D341Med (cell line): ENCODE results near the gene ENDOD1.

ENCODE experiments used
- DNase-seq: peaks from one replicate; pipeline ENCODE4 v3.0.0; 2012; ENCODE audit warnings: low spot score

The ENDOD1 gene

DNA sequence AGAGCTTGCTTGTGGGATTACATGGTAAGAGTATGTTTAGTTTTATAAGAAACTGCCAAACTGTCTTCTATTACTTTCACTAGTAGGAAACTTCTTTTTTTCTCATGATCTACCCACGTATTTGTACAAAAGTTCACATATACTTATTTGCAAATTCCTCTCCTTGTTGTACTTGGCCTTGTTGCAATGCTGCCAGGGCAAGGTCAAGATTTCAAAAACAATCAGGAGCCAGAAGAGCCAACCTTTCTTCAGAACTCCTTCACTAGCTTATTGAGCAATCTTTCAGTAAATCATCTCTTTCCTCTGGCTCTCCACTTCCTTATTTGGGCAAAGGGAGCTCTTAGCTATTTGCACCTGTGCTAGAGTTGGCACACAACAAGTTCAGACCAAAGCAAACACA is 13.2 kb upstream of the ENDOD1 start:
- DNase-seq: no peak

DNA sequence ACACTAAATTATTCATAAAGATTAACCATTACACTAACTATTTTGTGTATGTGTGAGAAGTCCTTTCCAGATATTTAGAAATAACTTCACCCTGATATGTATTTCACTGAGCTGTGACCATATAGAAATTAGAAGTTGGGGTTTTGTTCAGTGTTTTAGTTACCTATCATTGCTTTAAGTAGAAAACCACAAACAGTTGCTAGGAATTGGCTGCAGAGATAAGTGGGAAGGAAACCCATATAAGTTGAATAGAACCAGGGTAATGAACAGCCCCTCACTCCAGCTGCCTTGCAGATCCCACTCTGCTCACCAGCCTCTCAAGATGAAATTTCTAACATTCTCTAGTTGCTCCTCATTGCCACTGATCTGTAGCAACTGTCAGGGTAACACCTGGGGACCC is 12.7 kb upstream of the ENDOD1 start:
- DNase-seq: no peak

DNA sequence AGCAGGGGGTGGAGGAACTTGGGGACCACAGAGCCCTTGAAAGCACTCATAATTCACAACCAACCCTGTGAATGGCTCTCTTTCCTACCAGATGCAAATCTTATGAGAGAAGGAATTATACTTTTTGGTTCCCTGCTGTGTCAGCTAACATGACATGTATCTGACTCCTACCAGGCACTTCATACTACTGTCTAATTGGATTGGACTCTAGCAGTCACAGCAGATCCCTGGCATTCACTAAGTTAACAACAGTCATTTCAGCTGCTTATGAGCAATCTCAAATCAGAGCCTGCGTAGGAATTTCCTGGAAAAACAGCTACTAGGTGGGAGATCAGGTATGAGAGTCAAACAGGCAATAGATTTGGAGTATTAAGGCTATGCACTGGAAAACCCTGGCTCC is 11.1 kb upstream of the ENDOD1 start:
- DNase-seq: no peak

DNA sequence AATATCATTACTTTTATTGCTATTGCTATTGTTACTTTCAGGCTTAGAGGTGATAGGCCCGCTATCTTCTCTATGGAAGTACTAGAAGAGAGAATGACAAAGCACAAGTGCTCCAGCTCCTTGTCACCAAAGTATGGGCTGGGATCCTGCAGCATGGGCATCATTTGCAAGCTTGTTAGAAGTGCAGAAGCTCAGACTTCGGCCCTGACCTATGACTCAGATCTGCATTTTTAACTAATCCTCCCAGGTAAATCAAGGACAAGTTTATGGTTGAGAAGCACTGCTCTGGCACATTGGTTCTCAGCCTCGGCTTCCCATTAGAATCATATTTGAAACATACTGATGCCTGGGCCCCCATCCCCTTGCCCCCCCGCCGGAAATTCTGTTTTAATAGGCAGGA is 8.6 kb upstream of the ENDOD1 start:
- no peak for DNase-seq

DNA sequence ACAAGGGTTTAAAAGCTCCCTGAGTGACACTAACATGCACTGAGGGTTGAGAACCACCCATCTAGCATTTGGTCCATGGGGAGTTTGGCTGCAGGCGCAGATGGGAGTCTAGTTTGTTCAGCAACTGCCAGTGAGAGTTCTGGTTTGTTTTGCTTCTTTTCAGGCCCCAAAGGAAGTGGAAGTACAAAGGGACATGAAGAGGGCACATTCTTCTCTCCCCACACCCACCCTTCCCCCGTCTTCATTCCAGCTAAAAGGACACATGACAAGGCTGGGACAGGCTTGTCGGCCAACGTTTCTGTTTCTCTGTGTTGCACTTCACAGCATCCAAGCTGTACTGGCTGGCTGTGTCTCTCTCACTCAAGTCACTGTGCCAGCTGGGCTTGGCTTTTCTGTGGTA is 8.2 kb upstream of the ENDOD1 start:
- DNase-seq: no peak

DNA sequence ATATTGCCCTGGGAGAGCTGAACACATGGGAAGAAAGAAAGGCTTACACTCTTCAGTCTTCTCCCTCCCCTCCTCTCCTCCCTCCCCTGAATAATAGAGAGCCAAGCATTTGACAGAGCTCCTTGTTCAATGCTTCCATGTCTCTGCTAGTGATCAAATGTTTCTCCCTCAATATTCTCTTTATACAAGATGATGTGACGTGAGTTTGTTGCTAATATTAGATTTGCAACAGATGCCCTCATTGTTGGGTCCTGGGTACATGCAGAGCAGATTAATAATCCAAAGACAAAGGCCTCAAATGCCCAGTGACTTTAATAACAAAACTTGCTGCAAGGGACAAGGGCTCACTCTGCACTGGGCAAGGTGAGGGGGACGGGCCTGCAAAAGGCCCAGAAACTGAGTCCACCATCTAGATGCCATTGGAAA is 7.1 kb upstream of the ENDOD1 start:
- DNase-seq: no peak

DNA sequence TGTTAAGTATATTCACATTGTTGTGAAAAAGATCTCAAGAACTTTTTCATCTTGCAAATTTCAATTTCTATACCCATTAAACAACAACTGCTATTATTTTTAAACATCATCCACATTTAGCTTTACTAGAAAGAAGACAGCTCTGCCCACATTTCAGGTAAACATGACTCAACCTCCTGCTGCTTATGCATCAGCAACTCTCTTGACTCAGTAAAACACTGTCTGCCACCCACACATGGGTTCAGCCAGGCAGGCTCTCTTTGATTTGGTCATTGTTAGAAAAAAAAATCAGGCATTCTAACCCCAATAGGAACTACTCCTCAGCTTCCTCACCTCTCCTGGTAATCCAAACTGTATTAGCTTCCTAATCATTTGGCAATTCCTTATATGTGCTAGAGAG is 5.1 kb upstream of the ENDOD1 start:
- DNase-seq: no peak

DNA sequence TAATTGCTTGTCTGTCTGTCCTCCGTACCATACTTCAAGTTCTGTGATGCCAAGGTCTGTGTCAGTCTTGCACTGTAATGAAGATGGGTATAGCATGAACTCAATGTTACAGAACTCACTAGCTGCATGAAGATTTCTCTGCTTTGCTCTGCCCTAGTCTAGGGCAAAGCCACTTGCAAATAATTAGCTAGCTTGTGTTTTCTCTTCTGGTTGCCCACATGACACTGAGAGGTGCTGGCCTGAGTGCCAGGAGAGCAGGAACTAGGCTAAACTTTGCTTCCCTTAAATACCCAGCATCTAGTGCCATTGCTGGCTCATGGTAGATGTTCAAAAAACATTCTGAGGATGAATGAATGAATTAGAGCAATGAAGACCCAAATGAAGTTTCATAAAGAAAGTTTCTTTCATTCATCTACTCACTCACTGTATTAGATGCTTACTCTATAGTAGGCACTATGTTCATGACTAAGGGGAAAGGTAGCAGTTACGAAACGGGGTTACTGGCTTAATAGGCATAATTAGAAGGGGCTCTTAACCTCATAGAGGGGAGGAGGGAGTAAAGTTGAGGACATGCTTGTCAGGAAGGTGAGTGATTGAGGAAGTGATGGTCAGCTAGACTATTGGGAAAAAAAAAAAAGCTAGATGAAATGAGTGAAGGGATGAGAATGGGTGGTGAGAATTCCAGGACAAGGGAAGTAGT is 4.4 kb upstream of the ENDOD1 start:
- no peak for DNase-seq

DNA sequence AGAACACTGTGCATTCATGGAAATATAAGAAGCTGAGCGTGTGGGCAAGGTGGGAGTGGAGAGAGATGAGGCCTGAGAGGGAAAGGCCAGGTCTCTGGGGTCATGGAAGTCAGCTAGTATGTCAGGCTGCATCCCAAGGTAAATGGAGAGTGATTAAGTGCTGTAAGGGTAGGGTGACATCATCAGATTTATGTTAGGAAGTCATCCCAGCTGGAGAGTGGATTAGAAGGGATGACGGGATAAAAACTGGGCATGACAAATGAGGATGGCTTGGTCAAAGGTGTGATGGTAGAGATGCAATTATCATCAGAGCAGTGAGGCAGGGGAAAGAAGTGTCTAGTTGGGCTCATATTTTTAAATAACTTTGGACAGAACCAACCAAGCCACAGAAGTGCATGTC is 3.5 kb upstream of the ENDOD1 start:
- DNase-seq: no peak

DNA sequence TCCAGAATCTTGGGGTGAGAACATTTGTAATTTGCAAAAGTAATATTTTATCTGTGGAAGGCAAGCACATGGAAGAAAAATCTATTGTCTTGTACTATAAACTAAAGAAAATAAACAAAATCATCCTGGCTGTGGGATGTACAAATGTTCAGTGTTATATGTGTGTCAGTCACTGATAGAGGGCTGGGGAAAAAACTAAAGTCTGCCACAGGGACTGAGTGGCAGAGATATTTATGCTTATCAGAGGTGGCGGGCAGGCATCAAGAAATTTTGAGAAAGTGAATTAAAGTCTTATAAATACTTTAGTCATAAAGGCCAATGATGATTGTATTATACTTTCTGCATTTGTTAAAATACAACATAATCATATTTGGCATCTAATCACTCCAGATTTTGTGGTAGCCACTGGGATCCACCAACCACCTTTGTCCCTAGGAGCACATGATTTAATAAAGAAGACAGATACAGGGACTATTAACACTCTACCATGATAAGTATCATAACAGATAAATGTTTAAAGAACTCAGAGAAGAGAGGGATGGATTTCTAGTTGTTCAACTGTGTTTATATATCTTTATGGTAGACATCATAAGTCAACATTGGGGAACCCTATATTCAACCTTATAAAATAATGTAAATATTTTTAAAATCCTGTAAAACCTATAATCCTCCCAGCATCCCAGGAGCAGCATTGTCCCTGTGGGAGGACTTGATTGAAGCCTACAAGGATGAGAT is 2.6 kb upstream of the ENDOD1 start:
- no peak for DNase-seq

DNA sequence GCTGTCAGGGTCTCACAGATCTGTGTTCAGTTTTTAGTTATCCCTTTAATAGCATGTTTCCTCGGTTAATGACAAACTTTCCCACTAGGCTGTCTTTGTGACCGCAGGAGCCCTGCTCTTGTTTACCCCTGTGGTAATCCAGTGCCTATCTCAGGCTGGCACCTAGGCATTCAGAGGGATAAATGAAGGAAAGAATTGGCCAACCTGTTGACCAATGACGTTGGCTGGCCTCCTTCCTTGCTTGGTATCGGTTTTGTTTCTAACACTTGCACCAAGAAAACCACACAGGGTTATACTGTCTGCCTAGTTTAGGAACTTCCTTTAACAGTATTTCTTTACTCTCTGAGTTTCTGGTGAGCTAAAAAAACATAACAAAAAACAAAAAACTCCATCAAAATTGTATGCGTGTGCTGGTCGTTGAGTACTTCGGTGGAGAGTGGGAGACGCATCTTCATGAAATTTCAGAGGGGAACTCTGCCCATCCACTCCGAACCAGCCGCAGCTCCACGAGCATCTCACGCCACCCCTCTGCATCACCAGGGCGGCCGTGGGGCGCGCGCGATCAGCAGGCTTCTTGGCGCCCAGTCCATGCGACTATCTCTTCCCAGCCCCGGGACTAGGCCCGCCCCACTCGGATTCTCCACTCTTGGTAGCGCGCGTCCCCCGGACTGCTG is 563 bp upstream of the ENDOD1 start:
- no peak for DNase-seq

DNA sequence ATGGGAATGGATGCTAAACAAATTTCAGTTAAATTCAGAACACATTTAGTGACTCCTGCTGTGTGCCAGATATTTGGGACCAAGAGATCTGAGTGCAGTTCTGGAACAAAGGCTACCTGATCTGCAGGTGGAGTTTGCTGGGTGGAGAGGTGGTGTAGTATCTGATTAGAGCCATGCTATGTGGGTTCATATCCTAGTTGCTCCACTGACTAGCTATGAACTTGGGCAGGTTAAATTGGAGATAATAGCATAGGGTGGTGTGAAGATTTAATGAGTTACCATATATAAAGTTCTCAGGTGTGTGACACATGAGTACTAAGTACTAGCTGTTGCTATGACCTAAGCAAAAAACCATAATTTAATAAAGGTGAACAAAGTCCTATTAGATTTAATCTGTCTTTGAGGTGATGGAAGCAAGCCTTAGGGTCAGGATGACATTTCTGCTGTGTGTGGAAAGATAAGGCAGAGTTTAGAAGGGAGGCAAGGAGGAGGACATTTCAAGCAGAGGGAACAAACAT is 2.1 kb downstream of the ENDOD1 start:
- DNase-seq: no peak

DNA sequence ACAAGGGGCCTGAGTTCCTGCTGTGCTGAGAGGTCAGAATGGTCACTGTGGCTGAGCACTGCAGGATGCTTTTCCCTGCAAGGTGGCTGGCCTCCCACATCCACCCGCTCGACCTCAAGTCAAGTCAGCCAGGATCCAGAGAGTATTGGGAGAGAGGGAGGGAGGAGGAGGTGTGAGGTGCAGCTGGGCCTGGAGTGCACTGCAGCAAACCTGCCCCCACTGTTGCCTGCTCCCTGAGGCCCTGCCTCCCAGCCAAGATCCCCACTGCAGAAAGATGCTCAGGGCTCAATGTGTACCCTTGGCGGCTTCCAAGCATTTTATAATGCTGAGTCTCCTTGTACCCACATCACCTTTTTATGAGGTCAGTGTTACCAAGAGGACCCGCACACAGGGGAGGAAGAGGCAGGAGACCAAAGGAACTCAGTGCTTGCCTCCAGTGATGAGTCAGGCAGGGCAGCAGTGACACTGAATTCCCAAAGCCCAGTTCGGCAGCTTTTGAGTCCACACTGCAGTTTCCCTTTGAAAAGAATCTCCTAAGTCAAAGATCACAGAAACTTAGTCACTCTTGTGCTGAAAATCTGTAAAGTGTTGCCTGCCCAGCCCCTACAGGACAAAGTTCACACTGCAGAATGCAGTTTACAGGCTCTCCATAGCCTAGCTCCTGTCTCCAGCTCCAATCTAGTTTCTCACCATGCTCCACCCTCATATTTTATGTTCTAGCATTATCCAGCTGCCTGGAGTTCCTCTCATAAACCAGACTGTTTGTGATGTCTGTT is 3.1 kb downstream of the ENDOD1 start:
- DNase-seq: no peak

DNA sequence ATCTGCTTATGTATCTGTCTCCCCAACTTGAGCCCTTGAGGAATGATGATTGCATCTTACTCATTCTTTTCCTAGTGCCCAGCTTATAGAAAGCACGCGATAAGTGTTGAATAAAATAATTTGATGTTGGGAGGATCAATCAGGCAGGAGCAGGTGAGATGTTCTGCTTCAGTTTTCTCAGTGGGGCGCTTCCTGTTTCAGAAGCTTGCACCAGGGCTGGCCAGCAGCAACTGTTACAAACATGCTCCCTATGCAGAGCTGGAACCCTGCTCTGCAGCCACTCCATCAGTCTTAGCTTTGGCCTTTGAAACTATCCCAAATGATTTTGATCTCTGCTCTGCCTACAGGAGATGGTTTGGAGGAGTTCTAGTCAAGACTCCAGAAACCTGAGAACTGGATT is 3.9 kb downstream of the ENDOD1 start:
- DNase-seq: no peak

DNA sequence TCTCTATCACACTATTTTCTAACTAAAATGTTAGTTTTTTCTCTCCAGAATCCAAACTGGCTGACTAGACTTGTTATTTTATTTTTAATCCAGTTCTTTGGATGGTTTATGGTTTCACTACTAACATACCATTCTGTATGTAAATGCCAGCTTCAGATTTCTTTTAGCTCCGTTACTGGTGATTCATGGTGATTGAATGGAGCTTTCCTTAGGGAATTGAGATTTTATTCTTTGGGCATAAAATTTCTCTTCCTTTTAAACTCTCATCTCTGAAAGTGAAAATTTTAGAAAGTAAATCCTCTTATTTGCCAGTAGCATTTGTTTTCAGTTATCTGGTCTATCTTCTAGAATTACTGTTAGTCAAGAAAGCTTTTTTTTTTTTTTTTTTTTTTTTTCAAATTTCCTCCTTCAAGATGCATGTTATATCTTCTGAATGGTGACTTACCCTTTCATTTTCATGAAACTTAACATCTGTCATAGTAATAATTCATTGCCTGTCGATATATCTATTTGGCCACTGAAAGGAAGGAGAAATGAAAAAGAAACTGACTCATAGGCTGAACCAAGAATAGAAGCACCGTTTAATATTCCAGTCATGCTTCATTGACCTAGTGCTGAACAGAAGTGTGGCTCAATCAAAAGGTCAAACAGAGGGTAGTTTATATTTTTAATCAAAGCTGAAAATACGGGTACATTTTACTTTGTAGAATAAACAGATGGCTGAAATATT is 6.4 kb downstream of the ENDOD1 start:
- DNase-seq: no peak

DNA sequence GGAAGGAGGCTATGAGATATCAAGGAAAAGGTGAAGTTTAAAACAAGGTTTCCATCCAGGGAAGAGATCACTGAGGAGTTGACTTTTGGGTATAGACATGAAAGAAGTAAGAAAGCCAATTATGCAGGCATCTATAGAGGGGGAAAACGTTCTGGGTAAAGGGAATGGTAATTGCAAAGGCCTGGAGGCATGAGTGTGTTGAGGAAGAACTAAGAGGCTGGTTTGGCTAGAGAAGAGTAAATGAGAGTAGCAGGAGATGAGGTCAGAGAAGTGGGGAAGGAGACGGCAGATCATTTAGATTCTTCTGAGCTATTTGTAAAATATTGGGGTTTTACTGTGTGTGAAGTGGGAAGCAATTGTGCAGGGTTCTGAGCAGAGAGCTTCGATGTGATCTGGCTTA is 7.6 kb downstream of the ENDOD1 start:
- DNase-seq: no peak

DNA sequence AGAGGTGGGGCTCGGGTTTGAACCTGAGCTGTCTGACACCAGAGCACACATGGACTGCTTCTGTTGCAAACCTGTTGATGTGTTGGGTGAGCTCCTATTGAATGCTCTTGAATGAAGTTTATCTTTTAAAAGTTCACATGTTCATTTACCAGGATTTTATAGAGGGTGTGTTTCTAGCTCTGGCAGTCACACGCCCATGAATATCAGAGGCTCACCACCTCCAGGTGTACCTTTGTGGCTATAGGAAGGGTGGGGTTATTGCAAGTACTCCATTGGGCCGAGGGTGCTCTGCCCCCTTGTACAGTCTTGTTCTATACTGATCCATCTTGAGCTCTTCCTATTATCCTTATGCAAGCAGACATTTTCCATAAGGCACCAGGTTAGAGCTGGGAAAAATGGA is 9.2 kb downstream of the ENDOD1 start:
- DNase-seq: no peak

DNA sequence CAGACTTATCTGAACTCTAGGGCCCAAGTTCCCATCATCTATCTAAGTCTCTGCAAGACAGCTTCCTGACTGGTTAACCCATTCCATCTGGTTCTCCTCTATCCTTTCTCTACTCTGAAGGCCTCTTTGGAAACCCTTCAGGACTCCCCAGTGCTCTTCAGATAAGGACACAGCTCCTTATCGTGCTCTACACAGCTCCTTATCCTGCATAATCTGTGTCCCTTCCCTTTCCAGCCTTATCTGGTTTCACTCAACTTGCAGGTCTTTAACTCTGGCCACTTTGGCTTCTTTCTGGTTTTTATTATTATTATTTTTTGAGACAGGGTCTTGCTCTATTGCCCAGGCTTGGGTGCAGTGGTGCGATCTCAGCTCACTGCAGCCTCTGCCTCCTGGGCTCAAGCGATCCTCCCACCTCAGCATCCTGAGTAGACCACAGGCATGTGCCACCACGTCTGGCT is 10.6 kb downstream of the ENDOD1 start:
- DNase-seq: no peak

DNA sequence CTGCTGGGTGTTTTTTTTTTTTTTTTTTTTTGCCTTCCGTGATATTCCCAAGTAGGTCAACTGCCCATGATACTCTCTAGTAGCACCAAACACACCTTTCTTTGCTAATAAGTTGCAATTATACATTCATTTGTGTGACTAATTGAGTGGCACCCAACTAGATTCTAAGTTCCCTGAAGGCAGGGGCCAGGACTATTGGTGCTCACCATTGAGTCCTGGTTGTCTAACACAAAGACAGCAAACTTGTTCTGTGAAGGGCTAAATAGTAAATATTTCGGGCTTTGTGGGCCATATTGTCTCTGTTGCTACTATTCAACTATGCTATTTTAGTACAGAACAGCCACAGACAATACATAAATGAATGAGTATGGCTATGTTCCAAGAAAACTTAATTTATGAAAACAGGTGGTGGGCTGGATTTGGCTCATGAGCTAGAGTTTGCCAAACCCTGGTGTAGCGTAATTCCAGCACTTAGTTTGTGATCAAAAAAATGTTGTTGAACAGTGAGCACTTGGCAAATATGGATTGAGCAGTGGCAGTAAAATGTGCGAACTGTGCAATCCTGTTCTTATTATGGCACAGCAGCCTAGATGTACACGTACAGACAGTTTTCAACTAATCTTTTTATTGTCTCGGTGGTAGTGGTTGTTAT is 11.3 kb downstream of the ENDOD1 start:
- DNase-seq: no peak

DNA sequence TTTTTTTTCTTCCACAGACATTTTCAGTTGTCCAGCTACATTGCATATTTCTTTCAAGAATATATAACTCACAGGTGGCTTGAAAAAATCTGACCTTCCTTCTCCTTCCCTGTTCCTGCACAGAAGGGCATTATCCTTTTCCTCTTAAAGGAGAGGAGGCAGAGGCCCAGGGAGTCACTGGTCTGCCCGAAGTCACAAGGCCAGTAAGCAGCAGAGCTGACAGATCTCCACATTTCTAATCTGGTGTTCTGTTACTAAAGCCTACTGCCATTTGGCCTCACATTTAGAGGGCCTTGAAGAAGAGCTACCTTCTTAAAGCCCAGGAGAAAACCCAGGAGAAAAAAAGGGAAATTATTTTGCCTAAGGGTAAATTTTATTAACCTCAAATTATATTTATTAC is 12.3 kb downstream of the ENDOD1 start:
- DNase-seq: no peak

DNA sequence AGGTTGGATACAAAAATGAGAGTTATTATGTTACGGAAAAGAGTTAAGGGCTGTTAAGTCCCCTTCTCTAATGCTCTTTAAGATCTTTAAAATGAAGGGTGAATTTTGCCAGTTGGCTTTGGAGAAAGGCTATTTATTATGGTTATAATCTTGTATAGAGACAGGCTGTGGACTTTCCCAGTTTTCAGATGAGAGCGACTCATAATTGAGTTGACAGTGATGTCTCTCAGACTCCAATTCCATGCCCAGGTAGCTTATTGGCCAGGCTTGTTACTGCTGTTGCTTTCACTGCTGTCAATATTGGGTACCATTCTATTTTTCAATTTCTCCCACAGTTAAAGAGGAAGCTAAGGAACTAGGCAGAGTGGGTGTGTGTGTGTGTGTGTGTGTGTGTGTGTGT is 13.1 kb downstream of the ENDOD1 start:
- DNase-seq: no peak
